ENCODE measurements around the gene HCFC1R1.

The HCFC1R1 gene

GRCh38 chr16:2991566-2992261 lies 32.0 kb downstream of the HCFC1R1 start:
- DNase-seq, result no peak

- DNase-seq, result no peak
These were observed 32.9 kb downstream of the HCFC1R1 start for GRCh38 chr16:2990891-2991290.

GRCh38 chr16:2988590-2989099 lies 35.1 kb downstream of the HCFC1R1 start:
- DNase-seq, result no peak

- DNase-seq, result no peak
These were observed 35.9 kb downstream of the HCFC1R1 start for GRCh38 chr16:2987833-2988232.

- no peak for DNase-seq
These were observed 36.5 kb downstream of the HCFC1R1 start for GRCh38 chr16:2987286-2987685.

- no peak for DNase-seq
These were observed 37.0 kb downstream of the HCFC1R1 start for GRCh38 chr16:2986623-2987188.

GRCh38 chr16:2985893-2986355 lies 37.8 kb downstream of the HCFC1R1 start:
- no peak for DNase-seq

GRCh38 chr16:2985462-2985861 lies 38.3 kb downstream of the HCFC1R1 start:
- DNase-seq, result no peak

GRCh38 chr16:2983706-2984136 lies 40.0 kb downstream of the HCFC1R1 start:
- peak; percentile 65 for DNase-seq

- no peak for DNase-seq
These were observed 41.3 kb downstream of the HCFC1R1 start for GRCh38 chr16:2982402-2982801.

- DNase-seq, result no peak
These were observed 41.9 kb downstream of the HCFC1R1 start for GRCh38 chr16:2981899-2982250.

- no peak for DNase-seq
These were observed 42.4 kb downstream of the HCFC1R1 start for GRCh38 chr16:2981177-2981898.

- DNase-seq, result peak; percentile 92
These were observed 43.2 kb downstream of the HCFC1R1 start, which contains the start of gene PKMYT1 for GRCh38 chr16:2980227-2981176. Gene PKMYT1 (minus strand): TSS chr16:2980446. CDS start chr16:2979657, 789 bp downstream.

GRCh38 chr16:2979669-2980226 lies 44.0 kb downstream of the HCFC1R1 start:
- no peak for DNase-seq

GRCh38 chr16:2977440-2977839 lies 46.3 kb downstream of the HCFC1R1 start:
- no peak for DNase-seq

GRCh38 chr16:2976673-2977072 lies 47.1 kb downstream of the HCFC1R1 start:
- DNase-seq, result no peak

- no peak for DNase-seq
These were observed 47.5 kb downstream of the HCFC1R1 start for GRCh38 chr16:2976201-2976600.

GRCh38 chr16:2975161-2975795 lies 48.5 kb downstream of the HCFC1R1 start:
- DNase-seq, result no peak

- DNase-seq, result no peak
These were observed 49.3 kb downstream of the HCFC1R1 start for GRCh38 chr16:2974319-2975056.

- no peak for DNase-seq
These were observed 50.0 kb downstream of the HCFC1R1 start for GRCh38 chr16:2973605-2974318.
